IMR-90 (cell line): ENCODE measurements around the gene RHBDL1. TPM values are rescaled to one million over a fixed set of nuclear protein-coding genes. Genes with fewer than 3 reads are reported as not detected.
A peak's percentile ranks its signal among the peaks of the same experiment; 100 is the strongest.

ENCODE experiments used
- ATAC-seq: fragments of 200-7000 bp; cut with Tn5 transposase; 2 replicates; pipeline ENCODE4 v1.9.1; 2020; ENCODE audit warnings: low read depth, mild to moderate bottlenecking, moderate library complexity
- BruUV-seq: library from RNA; stranded (reverse); fragments of 400-500 nt; replicated peaks from 2 replicates; lab custom pipeline; 2021; lab: Mats Ljungman, UMichigan
- CTCF ChIA-PET: fragments of 300-600 bp; formaldehyde crosslinking; extraction: SDS; loops from one replicate; lab custom pipeline; 2021; ENCODE audit warnings: antibody characterized with exemption; lab: Yijun Ruan, JAX
- POLR2A ChIA-PET: fragments of 300-600 bp; sonication (Branson Sonifier 250); formaldehyde crosslinking; loops from one replicate; lab custom pipeline; 2022; ENCODE audit warnings: antibody characterized with exemption; ENCODE audit not compliant: unreplicated experiment; lab: Charles Lee
- DNase-seq: peaks from one replicate; pipeline ENCODE4 v3.0.0; 2013
- H2AFZ ChIP-seq: replicated peaks from 2 replicates; pipeline ENCODE3; 2013; ENCODE audit warnings: low read length, mild to moderate bottlenecking; ENCODE audit not compliant: poor library complexity
- H2AK5ac ChIP-seq: 2 replicates; pipeline ENCODE4 v1.6.1; 2013; ENCODE audit warnings: low read depth, low read length, inconsistent platforms
- H2AK9ac ChIP-seq: replicated peaks from 2 replicates; pipeline ENCODE3; 2013; ENCODE audit warnings: mild to moderate bottlenecking, low read depth, low read length, moderate library complexity; ENCODE audit not compliant: poor library complexity
- H2BK120ac ChIP-seq: 2 replicates; pipeline ENCODE4 v1.6.1; 2013; ENCODE audit warnings: low read depth, low read length, inconsistent platforms
- H2BK15ac ChIP-seq: 3 replicates; pipeline ENCODE4 v1.6.1; 2013; ENCODE audit warnings: low read depth, low read length, inconsistent platforms
- H2BK20ac ChIP-seq: 2 replicates; pipeline ENCODE4 v1.6.1; 2013; ENCODE audit warnings: low read depth, mild to moderate bottlenecking, inconsistent platforms, low read length, moderate library complexity
- H2BK5ac ChIP-seq: 2 replicates; pipeline ENCODE4 v1.6.1; 2013; ENCODE audit warnings: mild to moderate bottlenecking, low read depth, low read length, inconsistent platforms; ENCODE audit not compliant: poor library complexity, severe bottlenecking
- H3K14ac ChIP-seq: replicated peaks from 2 replicates; pipeline ENCODE4 v1.6.1; 2013; ENCODE audit warnings: low read depth, low read length, inconsistent platforms
- H3K18ac ChIP-seq: 2 replicates; pipeline ENCODE4 v1.6.1; 2013; ENCODE audit warnings: low read depth, low read length, control low read depth
- H3K23ac ChIP-seq: 2 replicates; pipeline ENCODE4 v1.6.1; 2013; ENCODE audit warnings: low read depth, low read length, inconsistent platforms
- H3K27ac ChIP-seq: 2 replicates; pipeline ENCODE4 v1.5.1; 2013; ENCODE audit warnings: mild to moderate bottlenecking, control low read depth, low read length; ENCODE audit not compliant: insufficient read depth
- H3K27me3 ChIP-seq: 2 replicates; pipeline ENCODE4 v1.6.1; 2013; ENCODE audit warnings: low read length; ENCODE audit not compliant: control insufficient read depth, insufficient read depth
- H3K36me3 ChIP-seq: 2 replicates; pipeline ENCODE4 v1.6.1; 2013; ENCODE audit warnings: low read length, mixed read lengths; ENCODE audit not compliant: control insufficient read depth, insufficient read depth
- H3K4ac ChIP-seq: 2 replicates; pipeline ENCODE4 v1.6.1; 2013; ENCODE audit warnings: low read depth, low read length, inconsistent platforms
- H3K4me1 ChIP-seq: 2 replicates; pipeline ENCODE4 v1.6.1; 2013; ENCODE audit warnings: low read length, mixed read lengths; ENCODE audit not compliant: control insufficient read depth, insufficient read depth
- H3K4me2 ChIP-seq: 2 replicates; pipeline ENCODE4 v1.6.1; 2013; ENCODE audit warnings: low read depth, mild to moderate bottlenecking, control low read depth, low read length, moderate library complexity
- H3K4me3 ChIP-seq: 2 replicates; pipeline ENCODE4 v1.5.1; 2013; ENCODE audit warnings: low read depth, mild to moderate bottlenecking, control low read depth, low read length, moderate library complexity; ENCODE audit not compliant: insufficient read depth
- H3K56ac ChIP-seq: 2 replicates; pipeline ENCODE4 v1.6.1; 2013; ENCODE audit warnings: low read length, inconsistent platforms; ENCODE audit not compliant: insufficient read depth; ENCODE audit errors: extremely low read depth
- H3K79me1 ChIP-seq, 2 experiments: 2 replicates each; pipeline ENCODE4 v1.6.1; 2013; ENCODE audit warnings: low read length in 2 of 2, inconsistent platforms in 1 of 2, low read depth in 1 of 2
- H3K9ac ChIP-seq: 2 replicates; pipeline ENCODE4 v1.6.1; 2013; ENCODE audit warnings: low read depth, low read length, control low read depth
- H3K9me1 ChIP-seq: 2 replicates; pipeline ENCODE4 v1.6.1; 2013; ENCODE audit warnings: low read length, inconsistent platforms; ENCODE audit not compliant: insufficient read depth
- H3K9me3 ChIP-seq: 2 replicates; pipeline ENCODE4 v1.6.1; 2013; ENCODE audit warnings: low read length; ENCODE audit not compliant: control insufficient read depth, insufficient read depth
- H4K20me1 ChIP-seq: 2 replicates; pipeline ENCODE4 v1.6.1; 2013; ENCODE audit warnings: low read length, inconsistent platforms; ENCODE audit not compliant: insufficient read depth
- H4K5ac ChIP-seq: 2 replicates; pipeline ENCODE4 v1.6.1; 2013; ENCODE audit warnings: mild to moderate bottlenecking, low read depth, low read length, control low read depth
- H4K8ac ChIP-seq, 2 experiments: 2 replicates each; pipeline ENCODE4 v1.6.1; 2013; ENCODE audit warnings: low read depth in 2 of 2, low read length in 2 of 2, control low read depth in 1 of 2, inconsistent platforms in 1 of 2
- H4K91ac ChIP-seq: 2 replicates; pipeline ENCODE4 v1.6.1; 2013; ENCODE audit warnings: low read depth, low read length, inconsistent platforms; ENCODE audit not compliant: insufficient read depth
- FOS ChIP-seq: fragments of 150-350 bp; IDR thresholded peaks from 2 replicates; pipeline ENCODE4 v1.6.1; 2016; ENCODE audit warnings: low read depth, low read length
- USF2 ChIP-seq: fragments of 150-350 bp; IDR thresholded peaks from 2 replicates; pipeline ENCODE4 v1.6.1; 2017; ENCODE audit warnings: mild to moderate bottlenecking, antibody characterized with exemption, low read length, low read depth
- WGBS, 2 experiments: methylation state at CpG; one replicate each; pipeline versions ENCODE4 v1.1.5 to v1.1.7; 2013; ENCODE audit warnings: missing lambda C conversion rate in 2 of 2; ENCODE audit not compliant: insufficient read length in 1 of 2; ENCODE audit errors: extremely low coverage in 2 of 2; 5-methylcytosine and 5-hydroxymethylcytosine counted together
- dilution Hi-C: fragments of 300-500 bp; cut with HindIII; formaldehyde crosslinking; loops from one replicate; pipeline ENCODE4 v1.14.3; 2018; ENCODE audit warnings: low sequenced_read_pairs; ENCODE audit not compliant: unreplicated experiment
- in situ Hi-C: fragments of 300-500 bp; cut with MboI; formaldehyde crosslinking; loops from 3 replicates; pipeline ENCODE4 v1.14.3; 2019; ENCODE audit warnings: low sequenced_read_pairs, inconsistent platforms, mixed read lengths
- intact Hi-C: fragments of 100-400 bp; cut with micrococcal nuclease; formaldehyde crosslinking; loops from 2 replicates; pipeline ENCODE4 v1.10.0; 2022
- polyA plus RNA-seq, 3 experiments: library from polyadenylated mRNA; depleted of rRNA; stranded (reverse); fragments of >200 nt; gene quantifications; 2 replicates each; pipeline ENCODE4 v1.2.3, GENCODE V29; 2012; ENCODE audit warnings: low replicate concordance in 1 of 3
- total RNA-seq: library from RNA; depleted of rRNA; stranded (reverse); fragments of >200 nt; gene quantifications from 2 replicates; pipeline ENCODE4 v1.2.3, GENCODE V29; 2012

The RHBDL1 gene
- total and polyA plus RNA-seq, 2 of the 4 experiments (the other 2 are of a cell fraction), result 0.72 to 4.1 TPM

DNA sequence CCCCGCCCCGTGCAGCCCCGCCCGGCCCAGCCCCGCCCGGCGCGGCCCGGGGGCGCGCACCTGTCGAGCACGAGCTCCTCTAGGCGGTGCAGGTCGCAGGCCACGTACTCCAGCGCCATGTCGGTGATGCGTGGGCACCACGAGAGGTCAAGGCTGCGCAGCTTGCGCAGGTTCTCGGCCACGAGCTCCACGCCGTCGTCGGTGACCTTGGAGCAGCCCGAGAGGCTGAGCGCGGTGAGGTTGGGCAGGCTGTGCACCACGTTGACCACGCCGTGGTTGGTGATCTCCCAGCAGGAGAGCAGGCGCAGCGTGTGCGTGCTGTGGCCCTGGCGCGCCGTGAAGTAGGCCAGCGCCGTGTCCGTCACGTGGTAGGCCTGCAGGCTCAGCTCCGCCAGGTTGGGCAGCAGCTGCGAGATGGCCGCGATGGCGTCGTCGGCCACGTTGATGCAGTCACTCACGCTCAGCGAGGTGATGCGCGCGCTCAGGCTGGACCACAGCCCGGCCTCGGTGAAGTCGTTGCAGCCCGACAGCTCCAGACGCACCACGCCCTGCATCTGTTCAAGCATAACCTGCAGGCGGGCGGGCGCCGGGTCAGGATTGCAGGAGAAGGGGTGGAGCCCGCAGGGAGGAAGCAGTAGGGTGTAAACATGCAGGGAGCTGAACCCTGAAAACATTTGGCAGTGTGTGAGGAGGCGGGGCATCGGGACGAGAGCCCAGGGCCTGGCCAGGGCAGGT lies 20.1 kb downstream of the RHBDL1 start:
- no peak overlapping the region for H3K4ac ChIP-seq
- TF ChIP-seq USF2, result peak; percentile 58; the same call in 1 of the 2 replicates
- no peak for TF ChIP-seq FOS
- BruUV-seq, result no TSS peak
- H4K91ac ChIP-seq, result no peak overlapping the region
- no peak overlapping the region for H2BK120ac ChIP-seq
- in situ Hi-C loops (no loop called here), intact Hi-C loops (no loop called here), dilution Hi-C loops (no loop called here)
- ChIA-PET POLR2A (no interaction called here), CTCF (no interaction called here)
- peaks cover 4% of the 10 kb centered on the region for H4K20me1 ChIP-seq
- peaks cover 62% of the 10 kb centered on the region for H3K27me3 ChIP-seq
- no peak overlapping the region for H2AK9ac ChIP-seq
- no peaks in the 10 kb centered on the region for H3K79me1 ChIP-seq
- peak; percentile 36 for ATAC-seq
- 3% methylated on average over 55 of the region's 71 CpGs; no CpG with 5 or more reads in 1 of the 2 experiments for WGBS, 2 experiments
- peaks cover 4% of the 10 kb centered on the region; the same call in 1 of the 2 replicates for H3K9me1 ChIP-seq
- H3K4me2 ChIP-seq, result 0 out of 2 replicates have a peak overlapping the region, but pooled peaks have one; percentile 22
- H3K9ac ChIP-seq, result no peak overlapping the region
- H3K14ac ChIP-seq, result no peak overlapping the region
- H3K4me3 ChIP-seq, result no peak overlapping the region
- H2AK5ac ChIP-seq, result no peak overlapping the region
- peak overlapping the region; percentile 78 for H2AFZ ChIP-seq
- no peaks in the 10 kb centered on the region; the same call in 1 of the 2 replicates for H3K9me3 ChIP-seq
- no peaks in the 10 kb centered on the region for H3K36me3 ChIP-seq
- no peak overlapping the region for H4K8ac ChIP-seq
- H3K18ac ChIP-seq, result no peak overlapping the region
- no peak overlapping the region for H4K5ac ChIP-seq
- H3K23ac ChIP-seq, result no peak overlapping the region
- H3K56ac ChIP-seq, result no peak overlapping the region
- no peak overlapping the region for H2BK5ac ChIP-seq
- DNase-seq, result no peak
- H2BK20ac ChIP-seq, result no peak overlapping the region
- H3K27ac ChIP-seq, result no peak overlapping the region
- peaks cover 3% of the 10 kb centered on the region; the same call in 1 of the 2 replicates for H3K4me1 ChIP-seq
- H2BK15ac ChIP-seq, result no peak overlapping the region
